Esophagus muscularis mucosa (tissue), 4 donors: Measurements from ENCODE around the gene KIF19. TPM values are rescaled to one million over a fixed set of nuclear protein-coding genes. Genes with fewer than 3 reads are reported as not detected.

Experiments used
- DNase-seq: peaks from one replicate; pipeline ENCODE4 v3.0.0-alpha.2; 2017; ENCODE audit errors: extremely low spot score
- H3K27ac ChIP-seq, 4 donors: fragments of 200-600 bp; sonication (generic); replicated peaks in 1 of 4; 1 replicate in 3 of 4; 2 replicates in 1 of 4; pipeline ENCODE4 v1.5.1; 2016 to 2019; ENCODE audit warnings: mild to moderate bottlenecking in 1 of 4
- H3K27me3 ChIP-seq, 4 donors: fragments of 200-600 bp; sonication (generic); one replicate each; pipeline versions ENCODE4 v1.5.1 to v1.6.0; 2016 to 2019
- H3K36me3 ChIP-seq, 4 donors: fragments of 200-600 bp; sonication (generic); one replicate each; pipeline ENCODE4 v1.5.1; 2016 to 2019
- H3K4me1 ChIP-seq, 4 donors: fragments of 200-600 bp; sonication (generic); one replicate each; pipeline ENCODE4 v1.5.1; 2016 to 2019
- H3K4me3 ChIP-seq, 4 donors: fragments of 200-600 bp; sonication (generic); 1 replicate in 2 of 4; 2 replicates in 2 of 4; pipeline ENCODE4 v1.5.1; 2016 to 2019; ENCODE audit warnings: mild to moderate bottlenecking in 4 of 4, moderate library complexity in 1 of 4
- H3K9me3 ChIP-seq, 4 donors: fragments of 200-600 bp; sonication (generic); 1 replicate in 3 of 4; 2 replicates in 1 of 4; pipeline ENCODE4 v1.5.1; 2016 to 2019
- EP300 ChIP-seq: sonication (generic); formaldehyde crosslinking; IDR thresholded peaks from one replicate; pipeline ENCODE4 v1.6.1; 2017; ENCODE audit warnings: antibody characterized with exemption
- POLR2A ChIP-seq: fragments of 450-650 bp; IDR thresholded peaks from one replicate; pipeline ENCODE4 v1.6.1; 2017; ENCODE audit warnings: antibody characterized with exemption, moderate library complexity, mild to moderate bottlenecking, low read depth
- POLR2AphosphoS5 ChIP-seq, 2 donors: sonication (generic); formaldehyde crosslinking; IDR thresholded peaks; one replicate each; pipeline ENCODE4 v1.6.1; 2017; ENCODE audit warnings: antibody characterized with exemption in 2 of 2
- WGBS: methylation state at CpG from one replicate; pipeline ENCODE4 v1.1.5; 2018; 5-methylcytosine and 5-hydroxymethylcytosine counted together
- intact Hi-C: fragments of 100-400 bp; cut with DNase I; formaldehyde crosslinking; loops from one replicate; pipeline ENCODE4 v1.15.1; 2023
- total RNA-seq, 4 donors: library from RNA; depleted of rRNA; stranded (reverse); fragments of >200 nt; gene quantifications; one replicate each; pipeline versions ENCODE4 v1.1.0 to v1.2.1, GENCODE V29; 2016
- TF ChIP-seq, protein P1 (sequence below), 3 experiments: fragments of 200-600 bp in 2 of 3; fragments of 450-650 bp in 1 of 3; sonication (generic) in 2 of 3; IDR thresholded peaks; one replicate each; pipeline ENCODE4 v1.5.1; 2017 to 2019; ENCODE audit warnings: antibody characterized with exemption in 3 of 3, mild to moderate bottlenecking in 2 of 3, moderate library complexity in 1 of 3

Gene KIF19
- total RNA-seq, 4 donors from 2014 or later: under 0.01 to 3.8 (median 1.3) TPM

DNA sequence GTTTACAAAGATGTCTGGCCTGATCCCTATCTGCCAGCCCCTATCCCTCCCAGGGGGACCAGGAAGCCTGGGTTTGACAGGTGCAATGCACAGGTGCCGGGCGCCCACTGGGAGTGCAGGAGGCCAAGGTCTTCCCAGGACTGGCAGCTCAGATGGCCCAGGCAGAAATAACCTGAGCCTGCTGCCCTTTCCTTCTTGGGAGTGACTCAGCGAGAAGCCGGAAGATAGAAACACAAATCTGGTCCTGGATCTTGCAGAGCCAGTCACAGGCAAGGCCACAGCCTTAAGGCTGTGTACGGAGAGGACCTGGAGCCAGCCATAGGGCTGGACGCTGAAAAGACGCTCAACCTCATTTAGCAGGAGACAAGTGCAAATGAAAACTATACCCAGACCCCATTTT is 69.0 kb downstream of the KIF19 start:
- no peak overlapping the region for H3K27ac ChIP-seq

DNA sequence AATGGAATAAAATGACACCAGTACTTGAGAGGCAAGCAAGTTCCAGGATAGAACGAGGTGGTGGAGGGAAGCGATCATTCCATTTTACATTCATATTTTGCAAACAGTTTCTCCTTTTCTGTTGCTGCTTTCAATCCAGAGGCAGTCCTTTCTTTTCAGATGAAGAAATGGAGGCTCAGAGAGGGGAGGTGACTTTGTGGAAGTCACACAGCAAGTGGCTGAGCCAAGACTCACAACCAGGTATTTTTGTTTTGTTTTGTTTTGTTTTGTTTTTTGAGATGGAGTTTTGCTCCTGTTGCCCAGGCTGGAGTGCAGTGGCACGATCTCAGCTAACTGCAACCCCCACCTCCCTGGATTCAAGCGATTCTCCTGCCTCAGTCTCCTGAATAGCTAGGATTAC is 70.5 kb downstream of the KIF19 start:
- TF ChIP-seq EP300: no peak
- TF ChIP-seq POLR2AphosphoS5 (IDR thresholded peaks at IDR 0.05): no peak
- no peak for TF ChIP-seq POLR2A
- TF ChIP-seq, protein P1, sequence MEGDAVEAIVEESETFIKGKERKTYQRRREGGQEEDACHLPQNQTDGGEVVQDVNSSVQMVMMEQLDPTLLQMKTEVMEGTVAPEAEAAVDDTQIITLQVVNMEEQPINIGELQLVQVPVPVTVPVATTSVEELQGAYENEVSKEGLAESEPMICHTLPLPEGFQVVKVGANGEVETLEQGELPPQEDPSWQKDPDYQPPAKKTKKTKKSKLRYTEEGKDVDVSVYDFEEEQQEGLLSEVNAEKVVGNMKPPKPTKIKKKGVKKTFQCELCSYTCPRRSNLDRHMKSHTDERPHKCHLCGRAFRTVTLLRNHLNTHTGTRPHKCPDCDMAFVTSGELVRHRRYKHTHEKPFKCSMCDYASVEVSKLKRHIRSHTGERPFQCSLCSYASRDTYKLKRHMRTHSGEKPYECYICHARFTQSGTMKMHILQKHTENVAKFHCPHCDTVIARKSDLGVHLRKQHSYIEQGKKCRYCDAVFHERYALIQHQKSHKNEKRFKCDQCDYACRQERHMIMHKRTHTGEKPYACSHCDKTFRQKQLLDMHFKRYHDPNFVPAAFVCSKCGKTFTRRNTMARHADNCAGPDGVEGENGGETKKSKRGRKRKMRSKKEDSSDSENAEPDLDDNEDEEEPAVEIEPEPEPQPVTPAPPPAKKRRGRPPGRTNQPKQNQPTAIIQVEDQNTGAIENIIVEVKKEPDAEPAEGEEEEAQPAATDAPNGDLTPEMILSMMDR (IDR thresholded peaks at IDR 0.05): no peak
- WGBS: 71% methylated on average over 4 of the region's 4 CpGs
- Histone ChIP-seq H3K4me1 (no peaks in the 10 kb centered on the region), H3K4me3 (no peak overlapping the region), H3K27ac (no peak overlapping the region), H3K9me3 (peaks cover 0 to 3% (median 0%) of the 10 kb centered on the region in 4 donors), H3K36me3 (no peaks in the 10 kb centered on the region), H3K27me3 (no peaks in the 10 kb centered on the region)
- DNase-seq: no peak
- intact Hi-C loops: no loop called here

More for the DNA sequence above, 69.0 kb downstream of the KIF19 start:
- WGBS: 94% methylated on average over 7 of the region's 7 CpGs
- Histone ChIP-seq H3K36me3 (no peaks in the 10 kb centered on the region), H3K4me1 (no peaks in the 10 kb centered on the region), H3K9me3 (peaks cover 0 to 3% (median 0%) of the 10 kb centered on the region in 4 donors), H3K4me3 (no peak overlapping the region), H3K27me3 (no peaks in the 10 kb centered on the region)
- TF ChIP-seq, protein P1 (IDR thresholded peaks at IDR 0.05): no peak
- TF ChIP-seq POLR2A (no peak), POLR2AphosphoS5 (IDR thresholded peaks at IDR 0.05) (no peak), EP300 (no peak)
- no peak for DNase-seq
- intact Hi-C loops: no loop called here

DNA sequence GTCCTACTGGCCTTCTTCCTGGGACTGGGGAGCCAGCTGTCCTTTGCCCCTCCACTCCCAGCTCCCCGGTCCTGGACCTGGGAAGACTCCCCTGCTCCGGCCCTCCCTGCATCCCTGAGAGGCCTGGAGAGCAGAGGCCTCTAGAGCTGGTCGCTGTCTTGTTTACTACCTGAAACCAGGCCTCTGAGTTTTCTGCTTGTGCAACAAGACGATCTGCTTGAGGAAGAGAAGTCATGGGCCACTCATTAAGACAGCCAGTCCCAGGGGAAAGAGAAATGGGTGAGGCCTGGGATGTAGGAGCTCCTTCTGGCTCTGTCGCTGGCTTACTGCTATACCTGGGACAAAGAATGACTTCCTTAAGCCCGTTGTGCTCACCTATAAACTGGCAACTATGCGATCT is 76.0 kb downstream of the KIF19 start:
- intact Hi-C loops: no loop called here
- Histone ChIP-seq H3K4me3 (no peak overlapping the region), H3K4me1 (no peaks in the 10 kb centered on the region), H3K27me3 (peaks cover 0 to 26% (median 0%) of the 10 kb centered on the region in 4 donors), H3K36me3 (no peaks in the 10 kb centered on the region), H3K9me3 (no peaks in the 10 kb centered on the region), H3K27ac (no peak overlapping the region)
- TF ChIP-seq, protein P1 (IDR thresholded peaks at IDR 0.05): no peak
- TF ChIP-seq POLR2AphosphoS5 (IDR thresholded peaks at IDR 0.05): no peak
- TF ChIP-seq EP300: no peak
- TF ChIP-seq POLR2A: no peak
- 79% methylated on average over 6 of the region's 7 CpGs for WGBS
- DNase-seq: no peak

DNA sequence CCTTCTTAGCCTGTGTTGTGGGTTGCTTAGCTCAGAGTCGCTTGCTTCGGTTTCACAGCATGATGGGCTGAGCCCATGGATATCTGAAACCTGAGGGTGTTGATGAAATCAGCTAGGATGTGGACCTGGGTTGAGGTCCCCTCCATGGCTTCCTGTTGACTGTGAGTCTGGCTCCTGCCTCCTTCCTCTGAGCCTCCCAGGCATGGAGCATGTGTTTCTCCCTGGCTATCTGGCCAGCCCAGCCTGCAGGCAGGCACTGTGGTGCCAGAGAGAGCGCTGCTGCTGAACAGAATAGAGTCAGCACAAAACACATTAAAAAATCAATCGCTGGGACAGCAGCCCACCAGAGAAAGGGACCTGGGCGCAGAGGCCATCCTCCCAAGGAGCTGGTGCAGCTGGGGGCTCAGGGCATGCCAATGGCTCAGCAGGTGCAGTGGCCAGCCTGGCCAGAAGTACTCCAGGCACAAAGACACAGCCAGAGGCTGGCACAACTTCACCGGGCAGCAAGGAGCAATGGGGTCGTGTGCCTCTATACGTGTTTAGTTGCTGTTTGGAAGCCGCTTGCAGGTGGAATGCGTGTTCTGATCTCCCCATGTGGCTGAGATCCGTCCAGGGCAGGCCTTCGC is 77.6 kb downstream of the KIF19 start:
- intact Hi-C loops: no loop called here
- no peak for DNase-seq
- Histone ChIP-seq H3K27me3 (peaks cover 0 to 26% (median 0%) of the 10 kb centered on the region in 4 donors), H3K27ac (no peak overlapping the region), H3K4me3 (no peak overlapping the region), H3K9me3 (no peaks in the 10 kb centered on the region), H3K36me3 (no peaks in the 10 kb centered on the region), H3K4me1 (no peaks in the 10 kb centered on the region)
- 58% methylated on average over 10 of the region's 12 CpGs for WGBS
- no peak for TF ChIP-seq POLR2A
- no peak for TF ChIP-seq POLR2AphosphoS5 (IDR thresholded peaks at IDR 0.05)
- TF ChIP-seq, protein P1 (IDR thresholded peaks at IDR 0.05): no peak
- TF ChIP-seq EP300: no peak

DNA sequence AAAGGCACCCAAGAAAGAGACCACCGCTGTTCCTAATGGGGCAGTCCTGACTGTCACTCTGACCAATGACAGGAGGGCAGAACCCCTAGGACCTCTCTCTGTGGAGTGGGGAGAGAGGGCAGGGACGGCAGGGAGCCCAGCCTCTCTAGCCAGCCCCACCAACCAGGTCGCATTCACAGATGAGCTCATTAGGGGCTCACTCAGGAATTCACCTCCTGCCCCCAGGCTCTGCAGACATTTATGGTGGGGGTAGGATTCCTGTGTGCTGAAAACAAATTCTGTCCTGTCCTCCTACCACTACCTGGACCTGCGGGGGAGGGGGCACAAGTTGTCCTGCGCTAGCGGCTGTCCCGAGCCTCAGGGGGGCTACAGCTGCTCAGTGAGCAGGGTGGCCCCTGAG is 78.2 kb downstream of the KIF19 start:
- no peaks in the 10 kb centered on the region for H3K4me1 ChIP-seq
- intact Hi-C loops: no loop called here
- H3K36me3 ChIP-seq: no peaks in the 10 kb centered on the region
- WGBS: 65% methylated on average over 5 of the region's 7 CpGs
- no peak overlapping the region for H3K4me3 ChIP-seq
- H3K9me3 ChIP-seq: no peaks in the 10 kb centered on the region
- TF ChIP-seq POLR2AphosphoS5 (IDR thresholded peaks at IDR 0.05) (no peak), EP300 (no peak), POLR2A (no peak)
- TF ChIP-seq, protein P1 (IDR thresholded peaks at IDR 0.05): no peak
- H3K27ac ChIP-seq: no peak overlapping the region
- no peak for DNase-seq
- peaks cover 0 to 26% (median 0%) of the 10 kb centered on the region in 4 donors for H3K27me3 ChIP-seq
